Measurements from ENCODE around the gene FGF2. TPM values are rescaled to one million over a fixed set of nuclear protein-coding genes. Genes with fewer than 3 reads are reported as not detected.

FGF2 gene
- total RNA-seq, 1 experiment from 2014 or later, result 115 TPM

DNA sequence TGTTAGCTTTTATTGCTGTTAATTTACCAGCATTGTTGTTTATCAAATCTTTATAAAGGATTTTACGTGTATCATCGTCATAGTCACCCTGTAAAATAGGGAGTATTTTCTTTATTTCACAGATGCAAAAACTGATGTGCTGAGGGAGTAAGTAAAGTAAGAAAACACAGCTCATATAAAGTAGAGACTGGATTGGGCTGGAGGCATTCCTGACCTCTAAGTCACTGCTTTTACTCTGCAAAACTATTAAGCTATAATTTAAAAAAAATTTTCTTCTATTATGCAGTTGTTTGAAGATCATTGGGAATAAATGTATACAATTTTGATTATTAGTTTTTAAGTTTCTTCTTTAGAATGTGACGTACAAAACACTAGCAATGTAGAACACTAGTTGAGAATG lies 49.8 kb downstream of the FGF2 start (continued):
- TF ChIP-seq, protein P1, sequence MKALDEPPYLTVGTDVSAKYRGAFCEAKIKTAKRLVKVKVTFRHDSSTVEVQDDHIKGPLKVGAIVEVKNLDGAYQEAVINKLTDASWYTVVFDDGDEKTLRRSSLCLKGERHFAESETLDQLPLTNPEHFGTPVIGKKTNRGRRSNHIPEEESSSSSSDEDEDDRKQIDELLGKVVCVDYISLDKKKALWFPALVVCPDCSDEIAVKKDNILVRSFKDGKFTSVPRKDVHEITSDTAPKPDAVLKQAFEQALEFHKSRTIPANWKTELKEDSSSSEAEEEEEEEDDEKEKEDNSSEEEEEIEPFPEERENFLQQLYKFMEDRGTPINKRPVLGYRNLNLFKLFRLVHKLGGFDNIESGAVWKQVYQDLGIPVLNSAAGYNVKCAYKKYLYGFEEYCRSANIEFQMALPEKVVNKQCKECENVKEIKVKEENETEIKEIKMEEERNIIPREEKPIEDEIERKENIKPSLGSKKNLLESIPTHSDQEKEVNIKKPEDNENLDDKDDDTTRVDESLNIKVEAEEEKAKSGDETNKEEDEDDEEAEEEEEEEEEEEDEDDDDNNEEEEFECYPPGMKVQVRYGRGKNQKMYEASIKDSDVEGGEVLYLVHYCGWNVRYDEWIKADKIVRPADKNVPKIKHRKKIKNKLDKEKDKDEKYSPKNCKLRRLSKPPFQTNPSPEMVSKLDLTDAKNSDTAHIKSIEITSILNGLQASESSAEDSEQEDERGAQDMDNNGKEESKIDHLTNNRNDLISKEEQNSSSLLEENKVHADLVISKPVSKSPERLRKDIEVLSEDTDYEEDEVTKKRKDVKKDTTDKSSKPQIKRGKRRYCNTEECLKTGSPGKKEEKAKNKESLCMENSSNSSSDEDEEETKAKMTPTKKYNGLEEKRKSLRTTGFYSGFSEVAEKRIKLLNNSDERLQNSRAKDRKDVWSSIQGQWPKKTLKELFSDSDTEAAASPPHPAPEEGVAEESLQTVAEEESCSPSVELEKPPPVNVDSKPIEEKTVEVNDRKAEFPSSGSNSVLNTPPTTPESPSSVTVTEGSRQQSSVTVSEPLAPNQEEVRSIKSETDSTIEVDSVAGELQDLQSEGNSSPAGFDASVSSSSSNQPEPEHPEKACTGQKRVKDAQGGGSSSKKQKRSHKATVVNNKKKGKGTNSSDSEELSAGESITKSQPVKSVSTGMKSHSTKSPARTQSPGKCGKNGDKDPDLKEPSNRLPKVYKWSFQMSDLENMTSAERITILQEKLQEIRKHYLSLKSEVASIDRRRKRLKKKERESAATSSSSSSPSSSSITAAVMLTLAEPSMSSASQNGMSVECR (CRISPR knock-in tag; IDR thresholded peaks at IDR 0.05; ENCODE audit: borderline replicate concordance), result no peak

DNA sequence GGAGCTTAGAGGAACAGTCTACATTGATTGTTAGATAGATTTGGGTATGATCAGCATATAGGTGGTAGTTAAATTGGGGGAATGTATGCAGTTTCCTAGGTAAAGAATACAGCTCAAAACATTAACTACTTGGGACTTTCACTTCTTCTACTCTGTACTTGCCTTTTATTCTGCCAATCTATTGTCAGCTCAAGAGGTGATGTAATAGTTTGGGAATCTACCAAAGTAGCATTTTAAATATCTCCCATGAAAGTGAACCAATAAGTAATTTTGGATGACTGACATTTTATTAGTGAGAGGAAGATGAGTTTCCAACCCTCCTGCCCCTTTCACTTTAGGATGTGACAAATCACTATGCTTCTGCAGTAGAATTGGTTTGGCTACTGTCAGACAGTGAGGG lies 52.4 kb downstream of the FGF2 start:
- CTCF ChIA-PET, result no interaction called here
- Mint-ChIP-seq H3K36me3 (peaks cover 78% of the 10 kb centered on the region), H3K4me1 (peaks cover 2% of the 10 kb centered on the region; the same call in 1 of the 2 replicates), H3K27me3 (ENCODE audit: low read depth) (no peaks in the 10 kb centered on the region), H3K27ac (no peak overlapping the region), H3K4me3 (no peak overlapping the region), H3K9me3 (peaks cover 33% of the 10 kb centered on the region)
- DNase-seq (ENCODE audit: low spot score) (no peak), ATAC-seq (no peak)
- POLR2A ChIA-PET, result no interaction called here
- TF ChIP-seq HMGA2 (CRISPR knock-in tag; IDR thresholded peaks at IDR 0.05) (no peak), EMX1 (CRISPR knock-in tag; IDR thresholded peaks at IDR 0.05) (no peak), ZBTB21 (CRISPR knock-in tag; IDR thresholded peaks at IDR 0.05; ENCODE audit: borderline replicate concordance) (no peak), MYBL2 (CRISPR knock-in tag; IDR thresholded peaks at IDR 0.05) (no peak), ZNF512 (CRISPR knock-in tag; IDR thresholded peaks at IDR 0.05; ENCODE audit: borderline replicate concordance) (no peak), ZNF281 (CRISPR knock-in tag; IDR thresholded peaks at IDR 0.05) (no peak), FOXP1 (CRISPR knock-in tag; IDR thresholded peaks at IDR 0.05; ENCODE audit: borderline replicate concordance) (no peak), ZNF232 (CRISPR knock-in tag; IDR thresholded peaks at IDR 0.05) (no peak), RELA (CRISPR knock-in tag; IDR thresholded peaks at IDR 0.05; ENCODE audit: borderline replicate concordance) (no peak), MLX (CRISPR knock-in tag; IDR thresholded peaks at IDR 0.05) (no peak), ZNF425 (CRISPR knock-in tag; conservative IDR thresholded peaks at IDR 0.05) (no peak), MXD4 (CRISPR knock-in tag; IDR thresholded peaks at IDR 0.05; ENCODE audit: borderline replicate concordance) (no peak)
- TF ChIP-seq, protein P1 (CRISPR knock-in tag; IDR thresholded peaks at IDR 0.05; ENCODE audit: borderline replicate concordance), result no peak
- TF ChIP-seq, protein P2, sequence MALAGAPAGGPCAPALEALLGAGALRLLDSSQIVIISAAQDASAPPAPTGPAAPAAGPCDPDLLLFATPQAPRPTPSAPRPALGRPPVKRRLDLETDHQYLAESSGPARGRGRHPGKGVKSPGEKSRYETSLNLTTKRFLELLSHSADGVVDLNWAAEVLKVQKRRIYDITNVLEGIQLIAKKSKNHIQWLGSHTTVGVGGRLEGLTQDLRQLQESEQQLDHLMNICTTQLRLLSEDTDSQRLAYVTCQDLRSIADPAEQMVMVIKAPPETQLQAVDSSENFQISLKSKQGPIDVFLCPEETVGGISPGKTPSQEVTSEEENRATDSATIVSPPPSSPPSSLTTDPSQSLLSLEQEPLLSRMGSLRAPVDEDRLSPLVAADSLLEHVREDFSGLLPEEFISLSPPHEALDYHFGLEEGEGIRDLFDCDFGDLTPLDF (CRISPR knock-in tag; IDR thresholded peaks at IDR 0.05), result no peak
- TF ChIP-seq, protein P3, sequence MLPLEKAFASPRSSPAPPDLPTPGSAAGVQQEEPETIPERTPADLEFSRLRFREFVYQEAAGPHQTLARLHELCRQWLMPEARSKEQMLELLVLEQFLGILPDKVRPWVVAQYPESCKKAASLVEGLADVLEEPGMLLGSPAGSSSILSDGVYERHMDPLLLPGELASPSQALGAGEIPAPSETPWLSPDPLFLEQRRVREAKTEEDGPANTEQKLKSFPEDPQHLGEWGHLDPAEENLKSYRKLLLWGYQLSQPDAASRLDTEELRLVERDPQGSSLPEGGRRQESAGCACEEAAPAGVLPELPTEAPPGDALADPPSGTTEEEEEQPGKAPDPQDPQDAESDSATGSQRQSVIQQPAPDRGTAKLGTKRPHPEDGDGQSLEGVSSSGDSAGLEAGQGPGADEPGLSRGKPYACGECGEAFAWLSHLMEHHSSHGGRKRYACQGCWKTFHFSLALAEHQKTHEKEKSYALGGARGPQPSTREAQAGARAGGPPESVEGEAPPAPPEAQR (CRISPR knock-in tag; IDR thresholded peaks at IDR 0.05), result no peak
